SK-N-SH (cell line): ENCODE results near the gene CLTCL1. TPM values are rescaled to one million over a fixed set of nuclear protein-coding genes. Genes with fewer than 3 reads are reported as not detected.

Experiments used
- CTCF ChIA-PET: fragments of 300-600, 350-600 bp; formaldehyde crosslinking; extraction: SDS; loops from one replicate; lab custom pipeline; 2021; lab: Yijun Ruan, JAX
- POLR2A ChIA-PET: fragments of 350-600 bp; sonication (Branson Sonifier 250); formaldehyde crosslinking; extraction: SDS; loops from one replicate; lab custom pipeline; 2020; ENCODE audit warnings: antibody characterized with exemption, inconsistent platforms; lab: Yijun Ruan, JAX
- DNase-seq: peaks from one replicate; pipeline ENCODE4 v3.0.0; 2012
- H2AFZ ChIP-seq: fragments of 200-600 bp; sonication (generic); 2 replicates; pipeline ENCODE4 v1.8.1; 2016; ENCODE audit warnings: antibody characterized with exemption, mild to moderate bottlenecking, low read depth
- H3F3A ChIP-seq: fragments of 200-600 bp; sonication (generic); replicated peaks from 2 replicates; pipeline ENCODE3; 2016; ENCODE audit warnings: antibody characterized with exemption, mild to moderate bottlenecking; ENCODE audit not compliant: insufficient read depth
- H3K27ac ChIP-seq, 2 experiments: fragments of 200-500 bp in 1 of 2; fragments of 200-600 bp in 1 of 2; sonication (Bioruptor generic) in 1 of 2; sonication (generic), shearing (Covaris generic) in 1 of 2; 2 replicates each; pipeline versions ENCODE4 v1.5.1 to v1.6.1; 2014 to 2016; ENCODE audit warnings: low read depth in 2 of 2, inconsistent platforms in 1 of 2, low read length in 1 of 2, mild to moderate bottlenecking in 1 of 2, mixed read lengths in 1 of 2
- H3K27me3 ChIP-seq: fragments of 200-600 bp; sonication (generic), shearing (Covaris generic); 2 replicates; pipeline ENCODE4 v1.6.1; 2016; ENCODE audit warnings: mixed run types; ENCODE audit not compliant: insufficient read depth
- H3K36me3 ChIP-seq, 2 experiments: fragments of 200-500 bp in 1 of 2; fragments of 200-600 bp in 1 of 2; sonication (Bioruptor generic) in 1 of 2; sonication (generic) in 1 of 2; replicated peaks in 1 of 2; 2 replicates each; pipeline versions ENCODE3 to v1.5.1; 2014 to 2016; ENCODE audit warnings: low read length in 1 of 2, mild to moderate bottlenecking in 1 of 2; ENCODE audit not compliant: insufficient read depth in 2 of 2, control insufficient read depth in 1 of 2
- H3K4me1 ChIP-seq, 2 experiments: fragments of 200-500 bp in 1 of 2; fragments of 200-600 bp in 1 of 2; sonication (Bioruptor generic) in 1 of 2; sonication (generic), shearing (Covaris generic) in 1 of 2; 2 replicates each; pipeline versions ENCODE4 v1.5.1 to v1.6.1; 2014 to 2016; ENCODE audit warnings: low read depth in 1 of 2, low read length in 1 of 2, mixed run types in 1 of 2; ENCODE audit not compliant: insufficient read depth in 2 of 2, control insufficient read depth in 1 of 2
- H3K4me2 ChIP-seq: fragments of 200-600 bp; sonication (generic), shearing (Covaris generic); 2 replicates; pipeline ENCODE4 v1.6.1; 2017; ENCODE audit warnings: mixed run types
- H3K4me3 ChIP-seq, 2 experiments: fragments of 200-500 bp in 1 of 2; fragments of 200-600 bp in 1 of 2; sonication (Bioruptor generic) in 1 of 2; sonication (generic), shearing (Covaris generic) in 1 of 2; 2 replicates each; pipeline versions ENCODE4 v1.5.1 to v1.8.1; 2014 to 2016; ENCODE audit warnings: low read depth in 2 of 2, inconsistent platforms in 1 of 2, low read length in 1 of 2, mild to moderate bottlenecking in 1 of 2, mixed read lengths in 1 of 2, moderate library complexity in 1 of 2
- H3K79me2 ChIP-seq: fragments of 200-600 bp; sonication (generic); 2 replicates; pipeline ENCODE4 v1.8.1; 2017; ENCODE audit warnings: mild to moderate bottlenecking; ENCODE audit not compliant: insufficient read depth
- H3K9ac ChIP-seq: fragments of 200-600 bp; sonication (generic); 2 replicates; pipeline ENCODE4 v1.6.1; 2017; ENCODE audit warnings: mixed run types
- H3K9me2 ChIP-seq: fragments of 200-600 bp; sonication (generic); 2 replicates; pipeline ENCODE4 v1.6.1; 2017; ENCODE audit warnings: mixed run types
- H3K9me3 ChIP-seq: fragments of 200-600 bp; sonication (generic); 2 replicates; pipeline ENCODE4 v1.6.1; 2017; ENCODE audit warnings: mixed run types, mild to moderate bottlenecking, moderate library complexity
- H4K20me1 ChIP-seq: fragments of 200-600 bp; sonication (generic); 2 replicates; pipeline ENCODE4 v1.6.1; 2017; ENCODE audit warnings: mild to moderate bottlenecking, mixed run types; ENCODE audit not compliant: insufficient read depth
- CTCF ChIP-seq: fragments of 200-600 bp; sonication (generic); IDR thresholded peaks from 2 replicates; pipeline ENCODE4 v1.6.1; 2017; ENCODE audit warnings: antibody characterized with exemption, mild to moderate bottlenecking, moderate library complexity
- ELF1 ChIP-seq: IDR thresholded peaks from 2 replicates; pipeline ENCODE4 v1.4.0; 2012
- FOSL2 ChIP-seq: IDR thresholded peaks from 2 replicates; pipeline ENCODE4 v1.4.0; 2012; ENCODE audit warnings: low read depth, mild to moderate bottlenecking, moderate library complexity, borderline replicate concordance
- FOXJ3 ChIP-seq: sonication (generic); formaldehyde crosslinking; IDR thresholded peaks from 2 replicates; pipeline ENCODE4 v1.5.1; 2020; ENCODE audit warnings: mild to moderate bottlenecking, missing genetic modification reagents
- FOXM1 ChIP-seq: IDR thresholded peaks from 2 replicates; pipeline ENCODE4 v1.4.0; 2012; ENCODE audit warnings: low read depth, mild to moderate bottlenecking
- GABPA ChIP-seq: IDR thresholded peaks from 2 replicates; pipeline ENCODE4 v1.4.0; 2012; ENCODE audit warnings: low read depth, mild to moderate bottlenecking
- JUND ChIP-seq: IDR thresholded peaks from 2 replicates; pipeline ENCODE4 v1.4.0; 2012
- MXI1 ChIP-seq: IDR thresholded peaks from 2 replicates; pipeline ENCODE4 v1.6.1; 2012; ENCODE audit warnings: mild to moderate bottlenecking, low read depth, low read length, improper control_type of control experiment
- PBX3 ChIP-seq: IDR thresholded peaks from 2 replicates; pipeline ENCODE4; 2012
- POLR2AphosphoS5 ChIP-seq: IDR thresholded peaks from 2 replicates; pipeline ENCODE4 v1.6.1; 2012; ENCODE audit warnings: low read depth, low read length
- RCOR1 ChIP-seq: fragments of 150-350 bp; IDR thresholded peaks from 2 replicates; pipeline ENCODE4 v1.6.1; 2017; ENCODE audit warnings: antibody characterized with exemption, low read length
- RFX5 ChIP-seq: IDR thresholded peaks from 2 replicates; pipeline ENCODE4 v1.6.1; 2012; ENCODE audit warnings: mild to moderate bottlenecking, improper control_type of control experiment, low read length
- RXRA ChIP-seq: IDR thresholded peaks from 2 replicates; pipeline ENCODE4 v1.4.0; 2012; ENCODE audit warnings: low read depth, mild to moderate bottlenecking, borderline replicate concordance
- TCF12 ChIP-seq: IDR thresholded peaks from 2 replicates; pipeline ENCODE4 v1.4.0; 2012
- ZBTB33 ChIP-seq: IDR thresholded peaks from 2 replicates; pipeline ENCODE4 v1.4.0; 2012; ENCODE audit warnings: low read depth, borderline replicate concordance
- WGBS: methylation state at CpG from one replicate; pipeline ENCODE4 v1.1.6; 2017; ENCODE audit warnings: low lambda C conversion rate; 5-methylcytosine and 5-hydroxymethylcytosine counted together
- polyA plus RNA-seq, 3 experiments: library from polyadenylated mRNA; depleted of rRNA; stranded (reverse); fragments of >200 nt; gene quantifications; 2 replicates each; pipeline ENCODE4 v1.2.3, GENCODE V29; 2012

The CLTCL1 gene
- polyA plus RNA-seq, 1 of the 3 experiments (the other 2 are of a cell fraction): 6.7 TPM

GRCh38 chr22:19224985-19225384 lies 66.5 kb downstream of the CLTCL1 start (continued):
- TF ChIP-seq POLR2AphosphoS5: no peak
- no peak for TF ChIP-seq TCF12
- no peak for TF ChIP-seq FOSL2
- TF ChIP-seq JUND: no peak
- TF ChIP-seq MXI1: no peak
- TF ChIP-seq FOXJ3 (CRISPR knock-in tag): no peak
- no peak for TF ChIP-seq RXRA

GRCh38 chr22:19224557-19224956 lies 67.0 kb downstream of the CLTCL1 start:
- peaks cover 0 to 5% of the 10 kb centered on the region in 2 experiments; a peak in 1 of 4 replicates for H3K4me1 ChIP-seq
- WGBS: 89% methylated on average over 4 of the region's 5 CpGs
- no peaks in the 10 kb centered on the region for H4K20me1 ChIP-seq
- no peaks in the 10 kb centered on the region for H3K9me2 ChIP-seq
- H3K9me3 ChIP-seq: no peaks in the 10 kb centered on the region
- no peak for DNase-seq
- TF ChIP-seq FOXM1: no peak
- no peak for TF ChIP-seq GABPA
- no peak for TF ChIP-seq RCOR1
- no peak for TF ChIP-seq ZBTB33
- TF ChIP-seq POLR2AphosphoS5: no peak
- TF ChIP-seq PBX3: no peak
- TF ChIP-seq CTCF: no peak
- no peak for TF ChIP-seq FOSL2
- no peak for TF ChIP-seq ELF1
- TF ChIP-seq RFX5: no peak
- no peak for TF ChIP-seq JUND
- no peak for TF ChIP-seq RXRA
- H3K9ac ChIP-seq: no peak overlapping the region
- no peak overlapping the region for H2AFZ ChIP-seq
- peaks cover 47 to 67% of the 10 kb centered on the region in 2 experiments for H3K36me3 ChIP-seq
- H3K79me2 ChIP-seq: no peaks in the 10 kb centered on the region
- H3F3A ChIP-seq: no peaks in the 10 kb centered on the region
- no peak overlapping the region for H3K4me3 ChIP-seq
- H3K27ac ChIP-seq: no peak overlapping the region
- no peaks in the 10 kb centered on the region for H3K27me3 ChIP-seq
- ChIA-PET CTCF (interaction anchor here (0.6 to 1.2 kb wide), 2 partner anchors 11 to 160 kb away, joined by 3 read pairs; no protein-coding TSS in a partner anchor), POLR2A (no interaction called here)
- no peak overlapping the region for H3K4me2 ChIP-seq
